ENCODE results near the gene ZNF764.
"Not testable (repeated sequence)": the region's sequence is repeated elsewhere in the genome, so short reads cannot be mapped to it uniquely, and the experiment has no call there.

ZNF764 gene

GRCh38 chr16:30526137-30526822 is 31.9 kb downstream of the ZNF764 start, which contains the start of gene ZNF768:
ZNF768 (minus strand) TSS chr16:30526566; CDS start chr16:30526413, 153 bp downstream.
- H3K9me3 ChIP-seq (ENCODE audit: severe bottlenecking) = no peaks in the 10 kb centered on the region
- DNase-seq (ENCODE audit: low spot score) = no peak
- no peak for TF ChIP-seq CTCF (IDR thresholded peaks at IDR 0.05; ENCODE audit: poor library complexity, severe bottlenecking)
- no peaks in the 10 kb centered on the region for H3K27me3 ChIP-seq (ENCODE audit: insufficient read depth, poor library complexity, severe bottlenecking)
- H3K27ac ChIP-seq (ENCODE audit: poor library complexity, severe bottlenecking) = peak within 1 kb of the TSS; percentile 82
- H3K4me1 ChIP-seq (ENCODE audit: insufficient read depth, poor library complexity, severe bottlenecking) = peaks cover 9% of the 10 kb centered on the region
- H3K4me3 ChIP-seq (ENCODE audit: severe bottlenecking) = peak within 1 kb of the TSS; percentile 54
- H3K36me3 ChIP-seq (ENCODE audit: low read depth) = peaks cover 10% of the 10 kb centered on the region; the same call in 1 of the 2 replicates
- ATAC-seq (ENCODE audit: low read depth) = peak; percentile 6; the same call in 1 of the 3 replicates

- H3K4me3 ChIP-seq (ENCODE audit: severe bottlenecking) = peak overlapping the region; percentile 54
- H3K4me1 ChIP-seq (ENCODE audit: insufficient read depth, poor library complexity, severe bottlenecking) = peaks cover 9% of the 10 kb centered on the region
- H3K27me3 ChIP-seq (ENCODE audit: insufficient read depth, poor library complexity, severe bottlenecking) = no peaks in the 10 kb centered on the region
- DNase-seq (ENCODE audit: low spot score) (no peak), ATAC-seq (ENCODE audit: low read depth) (no peak)
- H3K27ac ChIP-seq (ENCODE audit: poor library complexity, severe bottlenecking) = peak overlapping the region; percentile 82
- H3K9me3 ChIP-seq (ENCODE audit: severe bottlenecking) = no peaks in the 10 kb centered on the region
- TF ChIP-seq CTCF (IDR thresholded peaks at IDR 0.05; ENCODE audit: poor library complexity, severe bottlenecking) = no peak
- H3K36me3 ChIP-seq (ENCODE audit: low read depth) = peaks cover 9% of the 10 kb centered on the region; the same call in 1 of the 2 replicates
Observed at GRCh38 chr16:30525844-30526136, 32.4 kb downstream of the ZNF764 start.

GRCh38 chr16:30524575-30525568 is 33.3 kb downstream of the ZNF764 start:
- Histone ChIP-seq H3K4me1 (ENCODE audit: insufficient read depth, poor library complexity, severe bottlenecking) (peaks cover 9% of the 10 kb centered on the region), H3K9me3 (ENCODE audit: severe bottlenecking) (no peaks in the 10 kb centered on the region), H3K27ac (ENCODE audit: poor library complexity, severe bottlenecking) (no peak overlapping the region), H3K4me3 (ENCODE audit: severe bottlenecking) (no peak overlapping the region), H3K36me3 (ENCODE audit: low read depth) (peaks cover 9% of the 10 kb centered on the region; the same call in 1 of the 2 replicates), H3K27me3 (ENCODE audit: insufficient read depth, poor library complexity, severe bottlenecking) (no peaks in the 10 kb centered on the region)
- DNase-seq (ENCODE audit: low spot score) (no peak), ATAC-seq (ENCODE audit: low read depth) (no peak)
- no peak for TF ChIP-seq CTCF (IDR thresholded peaks at IDR 0.05; ENCODE audit: poor library complexity, severe bottlenecking)

GRCh38 chr16:30523768-30524574 is 34.2 kb downstream of the ZNF764 start:
- H3K9me3 ChIP-seq (ENCODE audit: severe bottlenecking) = no peaks in the 10 kb centered on the region
- no peaks in the 10 kb centered on the region for H3K27me3 ChIP-seq (ENCODE audit: insufficient read depth, poor library complexity, severe bottlenecking)
- DNase-seq (ENCODE audit: low spot score) (no peak), ATAC-seq (ENCODE audit: low read depth) (no peak)
- peaks cover 9% of the 10 kb centered on the region; the same call in 1 of the 2 replicates for H3K36me3 ChIP-seq (ENCODE audit: low read depth)
- peaks cover 9% of the 10 kb centered on the region for H3K4me1 ChIP-seq (ENCODE audit: insufficient read depth, poor library complexity, severe bottlenecking)
- no peak for TF ChIP-seq CTCF (IDR thresholded peaks at IDR 0.05; ENCODE audit: poor library complexity, severe bottlenecking)
- no peak overlapping the region for H3K4me3 ChIP-seq (ENCODE audit: severe bottlenecking)
- no peak overlapping the region for H3K27ac ChIP-seq (ENCODE audit: poor library complexity, severe bottlenecking)

DNA sequence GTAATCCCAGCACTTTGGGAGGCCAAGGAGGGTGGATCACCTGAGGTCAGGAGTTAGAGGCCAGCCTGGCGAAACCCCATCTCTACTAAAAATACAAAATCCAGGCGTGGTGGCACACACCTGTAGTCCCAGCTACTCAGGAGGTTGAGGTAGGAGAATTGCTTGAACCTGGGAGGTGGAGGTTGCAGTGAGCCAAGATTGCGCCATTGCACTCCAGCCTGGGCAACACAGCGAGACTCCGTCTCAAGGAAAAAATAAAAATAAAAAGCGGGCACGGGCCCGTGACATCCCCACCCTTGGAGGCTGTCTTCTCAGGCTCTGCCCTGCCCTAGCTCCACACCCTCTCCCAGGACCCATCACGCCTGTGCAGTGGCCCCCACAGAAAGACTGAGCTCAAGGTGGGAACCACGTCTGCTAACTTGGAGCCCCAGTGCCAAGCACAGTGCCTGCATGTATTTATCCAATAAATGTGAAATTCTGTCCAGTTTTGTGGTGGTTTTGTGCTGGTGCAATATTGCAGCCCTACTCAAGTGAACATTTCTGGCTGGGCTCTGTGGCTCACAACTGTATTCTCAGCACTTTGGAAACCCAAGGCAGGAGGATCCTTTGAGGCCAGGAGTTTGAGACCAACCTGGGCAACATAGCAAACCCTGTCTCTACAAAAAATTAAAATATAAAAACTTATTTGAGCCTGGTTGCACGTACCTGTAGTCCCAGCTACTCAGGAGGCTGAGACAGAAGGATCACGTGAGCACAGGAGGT is 35.3 kb downstream of the ZNF764 start:
- not testable (repeated sequence) for DNase-seq (ENCODE audit: low spot score)

More for the DNA sequence above, 35.3 kb downstream of the ZNF764 start:
- H3K27me3 ChIP-seq (ENCODE audit: insufficient read depth, poor library complexity, severe bottlenecking); H3K4me3 ChIP-seq (ENCODE audit: severe bottlenecking); ATAC-seq (ENCODE audit: low read depth); H3K27ac ChIP-seq (ENCODE audit: poor library complexity, severe bottlenecking); H3K36me3 ChIP-seq (ENCODE audit: low read depth); H3K9me3 ChIP-seq (ENCODE audit: severe bottlenecking); H3K4me1 ChIP-seq (ENCODE audit: insufficient read depth, poor library complexity, severe bottlenecking): not testable (repeated sequence)

Data from RWPE2 (cell line).